K562 (cell line): ENCODE results near the gene PAH. TPM values are rescaled to one million over a fixed set of nuclear protein-coding genes. Genes with fewer than 3 reads are reported as not detected.

ENCODE experiments used
- FOXJ3 ChIP-seq: sonication (generic); formaldehyde crosslinking; IDR thresholded peaks from 2 replicates; pipeline ENCODE4 v1.4.0; 2020; ENCODE audit warnings: mild to moderate bottlenecking, missing genetic modification reagents
- HMG20B ChIP-seq: fragments of 250-450 bp; sonication (Bioruptor Pico); IDR thresholded peaks from 2 replicates; pipeline ENCODE4 v1.5.0; 2021; ENCODE audit warnings: mild to moderate bottlenecking
- MGA ChIP-seq: fragments of 450-650 bp; IDR thresholded peaks from 2 replicates; pipeline ENCODE4 v1.6.1; 2016; ENCODE audit warnings: mild to moderate bottlenecking, moderate library complexity
- SETDB1 ChIP-seq: IDR thresholded peaks from one replicate; pipeline ENCODE4 v1.6.1; 2012; ENCODE audit warnings: low read length, control low read depth, inconsistent platforms
- polyA plus RNA-seq, 8 experiments: library from polyadenylated mRNA; depleted of rRNA in 4 of 8; stranded (reverse) in 5 of 8; unstranded in 3 of 8; fragments of >200 nt; fragmentation: Nextera tagmentation in 2 of 8; fragmentation: Illumina TruSeq in 1 of 8; extraction: Ambion mirVana in 2 of 8; extraction: Trizol in 1 of 8; gene quantifications; 2 replicates each; pipeline versions ENCODE4 v1.2.1 to v1.2.3, GENCODE V29; 2011 to 2014; ENCODE audit warnings: inconsistent platforms in 1 of 8, missing spikeins in 1 of 8
- total RNA-seq, 7 experiments: library from RNA; depleted of rRNA in 6 of 7; stranded (reverse); fragments of >200 nt in 6 of 7; fragmentation: Illumina TruSeq in 2 of 7; extraction: Trizol in 2 of 7; gene quantifications; 2 replicates each; pipeline versions ENCODE4 v1.2.1 to v1.2.3, GENCODE V29; 2011 to 2021; ENCODE audit warnings: low replicate concordance in 1 of 7

The PAH gene
- total and polyA plus RNA-seq, 9 of the 15 experiments (the other 6 are each of a cell fraction or from before 2014, with no cell fraction given), result 0.13 to 0.75 (median 0.69) TPM; not detected in 6

DNA sequence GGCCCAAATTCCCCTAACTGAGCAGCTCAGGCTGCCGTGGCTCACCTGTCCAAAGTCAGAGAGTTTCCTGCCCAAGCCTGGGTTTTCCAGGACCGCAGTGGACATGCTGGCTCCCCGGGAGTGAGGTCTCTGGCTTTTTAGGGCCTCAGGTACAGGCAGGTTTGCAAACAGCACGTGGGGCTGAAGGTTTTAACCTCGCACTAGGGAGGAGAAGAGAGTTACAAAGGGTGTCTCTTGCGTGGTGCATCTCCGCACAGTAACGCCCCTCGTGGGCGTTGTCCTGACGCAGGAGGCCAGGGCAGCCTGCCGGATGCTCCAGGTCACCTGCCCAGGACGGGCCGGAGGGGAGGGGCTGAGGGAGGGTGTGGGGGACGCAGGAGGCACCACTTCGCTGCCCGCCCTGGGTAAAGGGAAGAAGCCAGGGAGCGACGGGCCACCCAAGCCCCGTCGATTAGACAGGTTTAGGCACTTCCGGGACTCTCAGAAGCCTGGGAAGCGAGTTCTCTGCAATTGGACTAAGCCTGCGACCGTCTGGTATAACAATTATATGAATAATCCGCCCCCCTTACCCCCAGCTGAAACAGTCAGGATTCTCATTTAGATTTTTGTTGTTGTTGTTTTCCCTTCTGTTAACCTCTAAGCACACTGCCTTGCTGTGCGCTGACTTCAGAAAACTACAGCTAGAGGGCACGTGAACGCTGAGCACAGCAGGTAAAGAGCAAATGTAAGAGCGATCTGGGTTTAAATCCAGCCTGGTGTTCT is at the start of gene PAH (continued):
- no peak for TF ChIP-seq MGA
- TF ChIP-seq SETDB1, result no peak
- TF ChIP-seq FOXJ3, result no peak
- TF ChIP-seq HMG20B (CRISPR knock-in tag), result no peak
